ENCODE results near the gene SDHA. TPM values are rescaled to one million over a fixed set of nuclear protein-coding genes. Genes with fewer than 3 reads are reported as not detected.

Gene SDHA
- total RNA-seq, result 145 and 185 TPM in 2 replicates

DNA sequence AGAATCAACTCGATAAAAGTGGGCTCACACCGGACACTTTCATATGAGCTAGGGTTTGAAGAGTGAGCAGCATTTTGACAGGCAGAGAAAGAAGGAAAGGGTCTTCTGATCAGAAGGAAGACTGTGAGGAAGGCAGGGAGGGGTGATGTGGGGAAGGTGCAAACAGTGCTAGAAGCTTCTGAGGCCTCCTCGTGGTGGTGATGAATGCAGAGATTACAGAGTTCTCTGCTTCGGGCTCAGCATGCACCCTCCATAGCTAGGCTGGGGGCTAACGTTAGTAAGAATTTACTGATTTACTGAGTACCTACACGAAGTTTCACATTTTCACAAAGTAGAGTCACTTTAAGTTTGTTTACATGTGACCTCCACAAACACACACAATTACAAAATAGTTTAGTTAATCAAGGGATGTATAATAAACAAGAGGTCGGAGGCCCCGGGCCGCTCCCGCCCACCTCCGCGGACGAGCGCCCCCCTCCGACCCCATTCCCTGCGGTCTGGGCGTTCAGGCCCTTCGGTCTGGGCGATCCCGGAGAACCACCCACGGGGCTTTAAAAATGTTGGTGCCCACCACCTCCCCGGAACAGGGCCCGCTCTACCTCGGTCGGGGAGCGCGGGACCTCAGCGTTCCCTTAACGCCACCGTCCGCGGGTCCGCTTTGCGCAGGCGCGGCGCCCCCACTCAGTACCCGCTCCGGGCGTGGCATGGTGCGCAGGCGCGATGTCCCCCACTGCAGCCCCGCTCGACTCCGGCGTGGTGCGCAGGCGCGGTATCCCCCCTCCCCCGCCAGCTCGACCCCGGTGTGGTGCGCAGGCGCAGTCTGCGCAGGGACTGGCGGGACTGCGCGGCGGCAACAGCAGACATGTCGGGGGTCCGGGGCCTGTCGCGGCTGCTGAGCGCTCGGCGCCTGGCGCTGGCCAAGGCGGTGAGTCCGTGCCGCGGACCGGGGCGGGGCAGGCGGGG is at the start of gene SDHA, which contains the start of gene CCDC127:
SDHA (plus strand) TSS at position 827 of the 963 bp plus-strand sequence; CDS start at position 863, 36 bp downstream.
CCDC127 (minus strand) TSS at position 660 of the 963 bp plus-strand sequence. CDS start 1,304 bp downstream, outside the sequence.

DNA sequence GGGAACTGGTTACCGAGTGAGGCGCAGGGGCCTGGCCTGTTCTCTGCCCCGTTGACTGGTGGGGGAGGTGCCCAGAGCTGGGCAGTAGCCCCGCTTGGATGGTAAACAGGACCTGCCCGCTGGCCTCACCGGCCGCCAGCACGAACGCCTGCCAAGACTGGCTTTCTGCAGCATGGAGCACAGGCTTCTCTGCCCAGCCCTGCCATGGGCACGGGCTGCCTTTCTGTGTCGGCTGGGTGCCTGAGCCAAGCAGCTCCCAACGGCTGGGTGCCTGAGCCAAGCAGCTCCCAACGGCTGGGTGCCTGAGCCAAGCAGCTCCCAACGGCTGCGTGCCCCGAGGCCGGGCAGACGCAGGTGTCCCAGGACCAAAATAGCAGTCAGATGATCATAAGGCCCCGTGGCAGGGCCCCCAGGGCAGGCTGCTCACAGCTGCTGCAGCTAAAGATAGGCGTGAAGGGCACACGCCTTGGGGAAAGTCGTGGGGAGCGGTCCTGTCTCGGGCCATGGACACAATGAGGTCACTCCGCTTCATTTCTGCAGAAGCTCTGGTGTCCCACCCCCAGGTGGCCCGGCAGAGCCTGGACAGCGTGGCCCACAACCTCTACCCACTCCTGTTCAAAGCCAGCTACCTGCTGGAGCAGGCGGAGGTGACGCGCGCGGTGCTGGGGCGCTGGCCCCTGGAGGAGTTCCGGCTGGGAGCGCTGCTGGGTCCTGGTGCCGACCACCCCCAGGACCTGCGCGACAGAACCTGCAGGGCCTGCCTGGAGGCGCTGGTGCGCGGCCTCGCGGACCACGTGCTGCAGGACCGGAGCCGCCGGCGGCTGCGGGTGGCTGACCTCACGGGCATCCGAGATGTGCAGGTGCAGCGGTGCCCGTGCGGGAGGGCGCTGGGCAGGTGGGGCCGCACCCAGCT is 26.8 kb upstream of the SDHA start, which contains the start of gene LRRC14B:
LRRC14B (plus strand) TSS at position 460 of the 913 bp plus-strand sequence; CDS start at position 504, 44 bp downstream.

Other genes with a start within 250 kb of the SDHA start
- gene PLEKHG4B, start 126.2 kb upstream of the SDHA start, total RNA-seq, result under 0.01 TPM in 2 replicates
- gene LRRC14B, start 26.8 kb upstream of the SDHA start, total RNA-seq, result not detected in 2 replicates
- gene CCDC127, start 167 bp upstream of the SDHA start, total RNA-seq, result 7.1 and 7.8 TPM in 2 replicates
- gene PDCD6, start 53.3 kb downstream of the SDHA start, total RNA-seq, result 105 and 122 TPM in 2 replicates
- 55.7 and 86.8 TPM in 2 replicates for gene AHRR, start 103.4 kb downstream of the SDHA start, total RNA-seq
- gene EXOC3, start 224.9 kb downstream of the SDHA start, total RNA-seq, result 52.5 and 64.5 TPM in 2 replicates